ENCODE results near the gene MAG. TPM values are rescaled to one million over a fixed set of nuclear protein-coding genes. Genes with fewer than 3 reads are reported as not detected.

MAG gene
- polyA plus RNA-seq, 1 experiment = not detected

DNA sequence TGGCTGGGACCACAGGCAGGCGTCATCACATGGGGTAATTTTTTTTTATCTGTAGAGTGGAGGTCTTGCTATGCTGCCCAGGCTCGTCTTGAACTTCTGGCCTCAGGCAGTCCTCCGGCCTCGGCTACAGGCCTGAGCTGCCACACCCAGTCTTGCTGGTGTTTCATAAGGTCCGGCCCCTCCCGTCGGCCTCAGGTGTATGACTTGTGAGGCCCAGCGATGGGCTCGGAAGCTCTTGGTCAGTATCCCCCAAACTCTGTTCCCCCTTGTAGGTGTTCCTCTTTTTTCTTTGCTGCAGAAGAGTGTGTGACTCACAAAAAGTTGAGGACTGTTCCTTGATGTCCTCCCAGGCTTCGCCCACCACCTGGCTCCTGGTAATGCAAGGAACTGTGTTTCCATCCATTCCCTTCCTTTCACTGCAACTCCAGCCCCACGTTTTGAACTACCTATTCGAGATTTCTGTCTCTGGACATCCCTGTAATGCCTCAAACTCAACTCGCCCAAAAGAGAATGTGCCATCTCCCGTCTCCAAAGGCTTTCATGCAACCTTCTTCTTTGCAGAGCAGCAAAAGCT is 18.2 kb upstream of the MAG start:
- POLR2A ChIA-PET = no interaction called here
- no peak for DNase-seq (ENCODE audit: low read depth)
- TF ChIP-seq, protein P1, sequence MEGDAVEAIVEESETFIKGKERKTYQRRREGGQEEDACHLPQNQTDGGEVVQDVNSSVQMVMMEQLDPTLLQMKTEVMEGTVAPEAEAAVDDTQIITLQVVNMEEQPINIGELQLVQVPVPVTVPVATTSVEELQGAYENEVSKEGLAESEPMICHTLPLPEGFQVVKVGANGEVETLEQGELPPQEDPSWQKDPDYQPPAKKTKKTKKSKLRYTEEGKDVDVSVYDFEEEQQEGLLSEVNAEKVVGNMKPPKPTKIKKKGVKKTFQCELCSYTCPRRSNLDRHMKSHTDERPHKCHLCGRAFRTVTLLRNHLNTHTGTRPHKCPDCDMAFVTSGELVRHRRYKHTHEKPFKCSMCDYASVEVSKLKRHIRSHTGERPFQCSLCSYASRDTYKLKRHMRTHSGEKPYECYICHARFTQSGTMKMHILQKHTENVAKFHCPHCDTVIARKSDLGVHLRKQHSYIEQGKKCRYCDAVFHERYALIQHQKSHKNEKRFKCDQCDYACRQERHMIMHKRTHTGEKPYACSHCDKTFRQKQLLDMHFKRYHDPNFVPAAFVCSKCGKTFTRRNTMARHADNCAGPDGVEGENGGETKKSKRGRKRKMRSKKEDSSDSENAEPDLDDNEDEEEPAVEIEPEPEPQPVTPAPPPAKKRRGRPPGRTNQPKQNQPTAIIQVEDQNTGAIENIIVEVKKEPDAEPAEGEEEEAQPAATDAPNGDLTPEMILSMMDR (IDR thresholded peaks at IDR 0.05; ENCODE audit: insufficient read depth, low read depth, low read length) = no peak
- Histone ChIP-seq H3K27me3 (ENCODE audit: control insufficient read depth, insufficient read depth, low read length) (no peaks in the 10 kb centered on the region), H3K4me3 (ENCODE audit: low read depth, low read length) (no peak overlapping the region), H3K36me3 (ENCODE audit: control insufficient read depth, insufficient read depth, low read length) (peaks cover 45% of the 10 kb centered on the region)
- CTCF ChIA-PET = interaction anchor here (1.0 to 1.6 kb wide), 2 partner anchors 207 to 227 kb away, joined by 3 to 5 read pairs; no protein-coding TSS in a partner anchor

DNA sequence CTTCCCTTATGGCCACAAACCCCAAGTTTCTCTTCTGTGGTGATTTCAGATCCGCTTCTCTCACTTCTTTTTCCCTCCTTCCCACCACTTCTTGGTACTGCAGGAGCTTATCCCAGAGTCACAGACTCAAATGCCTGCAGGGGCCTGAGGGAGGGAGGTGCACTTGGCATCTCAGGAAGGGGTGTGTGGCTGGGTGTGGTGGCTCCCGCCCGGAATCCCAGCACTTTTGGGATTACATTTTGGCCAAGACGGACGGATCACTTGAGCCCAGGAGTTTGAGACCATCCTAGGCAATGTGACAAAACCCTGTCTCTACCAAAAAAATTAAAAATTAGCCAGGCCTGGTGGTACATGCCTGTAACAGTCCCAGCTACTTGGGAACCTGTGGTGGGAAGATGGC is 17.6 kb upstream of the MAG start:
- TF ChIP-seq, protein P1 (IDR thresholded peaks at IDR 0.05; ENCODE audit: insufficient read depth, low read depth, low read length) = no peak
- no peaks in the 10 kb centered on the region for H3K27me3 ChIP-seq (ENCODE audit: control insufficient read depth, insufficient read depth, low read length)

GRCh38 chr19:35276706-35277281 is 15.2 kb upstream of the MAG start:
- CTCF ChIA-PET = no interaction called here

More for the DNA sequence above, 17.6 kb upstream of the MAG start:
- no peak overlapping the region for H3K4me3 ChIP-seq (ENCODE audit: low read depth, low read length)
- DNase-seq (ENCODE audit: low read depth) = no peak
- ChIA-PET POLR2A (no interaction called here), CTCF (interaction anchor here (0.6 to 1.6 kb wide), 2 partner anchors 176 to 208 kb away, joined by 3 to 5 read pairs; no protein-coding TSS in a partner anchor)
- peaks cover 45% of the 10 kb centered on the region for H3K36me3 ChIP-seq (ENCODE audit: control insufficient read depth, insufficient read depth, low read length)

GRCh38 chr19:35278578-35279284 is 13.2 kb upstream of the MAG start:
- ChIA-PET POLR2A (no interaction called here), CTCF (no interaction called here)
- no peak for DNase-seq (ENCODE audit: low read depth)
- Histone ChIP-seq H3K4me3 (ENCODE audit: low read depth, low read length) (no peak overlapping the region), H3K27me3 (ENCODE audit: control insufficient read depth, insufficient read depth, low read length) (peaks cover 7% of the 10 kb centered on the region), H3K36me3 (ENCODE audit: control insufficient read depth, insufficient read depth, low read length) (peaks cover 20% of the 10 kb centered on the region)
- TF ChIP-seq, protein P1 (IDR thresholded peaks at IDR 0.05; ENCODE audit: insufficient read depth, low read depth, low read length) = no peak

More at GRCh38 chr19:35276706-35277281, 15.2 kb upstream of the MAG start:
- TF ChIP-seq, protein P1 (IDR thresholded peaks at IDR 0.05; ENCODE audit: insufficient read depth, low read depth, low read length) = no peak
- POLR2A ChIA-PET = no interaction called here
- Histone ChIP-seq H3K4me3 (ENCODE audit: low read depth, low read length) (no peak overlapping the region), H3K27me3 (ENCODE audit: control insufficient read depth, insufficient read depth, low read length) (peaks cover under 1% of the 10 kb centered on the region), H3K36me3 (ENCODE audit: control insufficient read depth, insufficient read depth, low read length) (peaks cover 32% of the 10 kb centered on the region)
- DNase-seq (ENCODE audit: low read depth) = no peak

DNA sequence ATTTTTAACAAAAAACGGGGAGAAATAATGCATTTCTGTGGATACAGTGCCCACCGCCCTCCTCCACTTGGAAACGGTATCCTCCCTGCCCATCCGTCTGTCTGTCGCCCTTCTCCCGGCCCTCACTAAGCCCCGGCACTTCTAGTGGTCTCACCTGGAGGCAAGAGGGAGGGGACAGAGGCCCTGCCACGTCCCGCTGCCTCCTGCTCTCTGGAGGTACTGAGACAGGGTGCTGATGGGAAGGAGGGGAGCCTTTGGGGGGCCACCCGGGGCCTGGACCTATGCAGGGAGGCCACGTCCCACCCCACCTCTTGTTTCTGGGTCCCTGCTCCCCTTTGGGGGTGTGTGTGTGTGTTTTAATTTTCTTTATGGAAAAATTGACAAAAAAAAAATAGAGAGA is 12.6 kb upstream of the MAG start:
- Histone ChIP-seq H3K36me3 (ENCODE audit: control insufficient read depth, insufficient read depth, low read length) (peaks cover 15% of the 10 kb centered on the region), H3K4me3 (ENCODE audit: low read depth, low read length) (no peak overlapping the region), H3K27me3 (ENCODE audit: control insufficient read depth, insufficient read depth, low read length) (peaks cover 10% of the 10 kb centered on the region)
- TF ChIP-seq, protein P1 (IDR thresholded peaks at IDR 0.05; ENCODE audit: insufficient read depth, low read depth, low read length) = no peak
- no peak for DNase-seq (ENCODE audit: low read depth)
- CTCF ChIA-PET = no interaction called here
- POLR2A ChIA-PET = no interaction called here
